Measurements from ENCODE around the gene POLDIP3.
"Not testable (repeated sequence)": the region's sequence is repeated elsewhere in the genome, so short reads cannot be mapped to it uniquely, and the experiment has no call there.

Gene POLDIP3

GRCh38 chr22:42582987-42583386 is 31.7 kb downstream of the POLDIP3 start:
- FAIRE-seq, result no peak

DNA sequence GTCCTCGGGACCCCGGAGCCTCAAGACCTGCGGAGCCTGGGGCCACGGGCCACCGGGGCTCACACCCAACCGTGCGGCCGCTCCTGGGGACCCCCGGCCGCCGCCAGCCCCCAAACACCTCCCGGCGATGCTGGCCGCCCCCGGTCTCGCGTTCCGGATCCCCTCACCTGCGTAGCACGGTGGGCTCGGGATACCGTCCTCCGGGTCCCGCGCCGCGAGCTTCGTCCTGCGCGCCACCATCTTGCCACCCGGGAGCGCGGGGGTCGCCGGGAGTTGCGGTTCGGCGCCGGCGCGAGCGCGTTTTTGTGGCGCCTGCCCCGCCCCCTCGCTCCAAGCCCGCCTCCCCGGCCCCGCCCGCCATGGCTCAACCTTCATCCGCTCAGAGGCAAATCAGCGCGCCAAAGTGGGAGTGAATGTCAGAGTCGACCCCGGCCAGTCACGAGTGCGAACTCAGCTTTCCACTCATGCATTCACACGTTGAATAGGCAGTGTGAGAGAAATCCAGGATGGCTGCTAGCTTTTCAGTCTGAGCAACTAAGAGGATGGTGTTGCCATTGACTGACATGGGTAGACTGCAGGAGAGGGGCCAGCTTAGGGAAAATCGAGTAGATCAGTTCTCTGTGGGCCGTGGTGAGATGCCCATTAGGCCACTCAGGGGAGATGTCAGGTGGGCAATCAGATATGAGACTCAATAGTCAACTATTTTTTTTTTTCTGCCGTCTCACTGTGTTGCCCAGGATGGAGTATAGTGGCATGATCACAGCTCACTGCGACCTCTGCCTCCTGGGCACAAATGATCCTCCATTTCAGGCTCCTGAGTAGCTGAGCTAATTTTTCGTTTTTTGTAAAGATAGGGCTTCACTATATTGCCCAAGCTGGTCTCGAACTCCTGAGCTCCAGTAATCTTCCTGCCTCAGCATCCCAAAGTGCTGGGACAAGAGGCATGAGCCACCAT is 32.6 kb downstream of the POLDIP3 start:
- no peak for FAIRE-seq

GRCh38 chr22:42581194-42581761 is 33.4 kb downstream of the POLDIP3 start:
- not testable (repeated sequence) for FAIRE-seq

DNA sequence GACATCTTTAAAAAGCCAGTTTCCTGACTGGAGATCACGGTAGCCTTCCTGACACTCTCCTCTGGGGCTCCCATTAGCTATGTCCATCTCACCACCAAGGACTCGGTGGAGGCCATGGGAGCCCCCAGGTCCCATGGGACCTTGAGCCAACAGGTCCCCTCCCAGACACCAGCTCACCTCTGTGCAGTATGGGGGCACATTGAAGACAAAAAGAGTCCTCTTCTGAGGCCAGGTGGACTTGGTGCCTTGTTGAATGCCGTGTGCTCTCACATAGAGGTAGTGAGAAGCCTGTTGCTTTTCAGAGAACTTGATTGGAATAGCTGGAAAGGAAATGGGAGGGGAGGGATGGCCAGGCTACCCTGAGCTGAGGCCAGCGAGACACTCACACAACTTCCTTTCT is 34.6 kb downstream of the POLDIP3 start:
- FAIRE-seq, result not testable (repeated sequence)

DNA sequence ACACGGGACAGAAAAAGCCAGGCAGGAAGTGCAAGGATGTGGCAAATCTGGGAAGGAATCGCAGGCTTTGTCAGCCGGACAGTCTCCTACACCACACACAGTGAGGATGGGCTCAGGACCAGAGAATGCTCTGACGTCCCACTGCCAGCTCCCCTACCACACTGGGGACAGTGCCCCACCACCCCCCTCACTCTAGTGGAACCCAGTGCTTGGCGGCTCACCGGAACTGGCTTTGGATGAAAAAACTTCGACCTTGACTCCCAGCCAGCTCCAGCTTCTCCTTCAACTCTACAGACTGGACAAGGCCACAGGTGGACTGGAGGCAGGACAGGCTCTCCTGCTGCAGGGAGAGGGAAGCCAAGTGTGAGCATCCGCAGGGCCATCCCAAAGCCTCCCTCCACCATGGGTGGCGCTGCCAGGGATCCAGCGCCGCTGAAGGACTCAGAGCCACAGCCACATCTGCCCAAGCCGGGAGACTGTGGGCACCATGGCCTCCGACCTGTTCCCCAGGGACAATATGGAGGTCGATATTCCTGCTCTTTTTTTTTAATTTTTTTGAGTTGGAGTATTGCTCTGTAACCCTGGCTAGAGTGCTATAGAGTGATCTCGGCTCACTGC is 37.0 kb downstream of the POLDIP3 start:
- FAIRE-seq, result no peak

GRCh38 chr22:42577141-42577540 is 37.5 kb downstream of the POLDIP3 start:
- not testable (repeated sequence) for FAIRE-seq

- FAIRE-seq, result not testable (repeated sequence)
Observed at GRCh38 chr22:42575996-42576574, 38.6 kb downstream of the POLDIP3 start.

- not testable (repeated sequence) for FAIRE-seq
Observed at GRCh38 chr22:42574468-42574867, 40.2 kb downstream of the POLDIP3 start.

- FAIRE-seq, result peak; percentile 97
Observed at GRCh38 chr22:42574046-42574445, 40.6 kb downstream of the POLDIP3 start.

GRCh38 chr22:42571068-42571467 is 43.6 kb downstream of the POLDIP3 start:
- not testable (repeated sequence) for FAIRE-seq

DNA sequence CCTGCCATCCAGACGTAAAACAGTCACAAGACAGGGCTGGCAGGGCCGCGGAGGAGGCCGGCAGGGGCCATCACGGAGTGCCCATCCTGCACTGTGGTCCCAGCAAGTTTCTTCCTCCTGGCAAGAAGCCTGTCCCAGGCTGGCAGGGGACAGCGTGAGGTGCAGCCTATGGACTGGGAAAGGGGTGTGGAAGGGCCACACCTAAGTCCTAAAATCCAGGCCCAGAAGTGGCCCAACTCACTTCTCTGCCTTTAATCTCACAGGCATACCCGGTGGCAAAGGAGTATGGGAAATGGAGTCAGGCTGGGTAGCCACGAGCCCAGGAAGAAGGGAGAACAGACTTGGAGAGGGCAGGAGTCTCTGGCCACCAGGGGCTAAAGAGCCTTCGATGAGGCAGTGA is 44.1 kb downstream of the POLDIP3 start:
- FAIRE-seq, result not testable (repeated sequence)

GRCh38 chr22:42567950-42568349 is 46.7 kb downstream of the POLDIP3 start:
- not testable (repeated sequence) for FAIRE-seq

- FAIRE-seq, result no peak
Observed at GRCh38 chr22:42565956-42566355, 48.7 kb downstream of the POLDIP3 start.

DNA sequence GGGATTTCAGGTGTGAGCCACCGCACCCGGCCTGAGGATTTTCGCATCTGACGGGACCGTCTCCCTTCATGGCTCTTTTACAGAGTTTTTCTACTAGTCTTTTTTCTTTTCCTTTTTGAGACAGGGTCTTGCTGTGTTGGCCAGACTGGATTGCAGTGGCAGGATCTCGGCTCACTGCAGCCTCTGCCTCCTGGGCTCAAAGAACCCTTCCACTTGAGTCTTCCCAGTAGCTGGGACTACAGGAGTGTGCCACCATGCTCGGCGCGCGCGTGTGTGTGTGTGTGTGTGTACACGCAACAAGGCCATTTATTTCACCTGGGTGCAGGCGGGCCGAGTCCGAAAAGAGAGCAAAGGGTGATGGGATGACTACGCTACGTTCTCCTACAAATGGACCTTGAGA is 50.0 kb downstream of the POLDIP3 start:
- FAIRE-seq, result no peak

DNA sequence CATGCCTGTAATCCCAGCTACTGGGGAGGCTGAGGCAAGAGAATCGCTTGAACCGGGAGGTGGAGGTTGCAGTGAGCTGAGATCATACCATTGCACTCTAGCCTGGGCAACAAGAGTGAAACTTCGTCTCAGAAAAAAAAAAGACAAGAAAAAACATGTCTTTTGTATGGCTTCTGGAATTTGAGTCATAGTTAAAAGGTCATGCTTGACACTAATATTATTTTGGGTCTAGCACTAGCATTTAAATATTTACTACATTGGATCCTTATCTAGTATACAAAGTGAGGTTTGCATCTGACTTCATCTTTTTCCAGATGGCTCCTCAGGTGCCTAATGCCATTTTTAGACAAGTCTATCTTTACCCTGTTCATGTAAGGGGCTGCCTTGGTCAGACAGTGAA is 50.7 kb downstream of the POLDIP3 start:
- FAIRE-seq, result not testable (repeated sequence)

- FAIRE-seq, result no peak
Observed at GRCh38 chr22:42562684-42563083, 52.0 kb downstream of the POLDIP3 start.

GRCh38 chr22:42562279-42562678 is 52.4 kb downstream of the POLDIP3 start:
- FAIRE-seq, result no peak

DNA sequence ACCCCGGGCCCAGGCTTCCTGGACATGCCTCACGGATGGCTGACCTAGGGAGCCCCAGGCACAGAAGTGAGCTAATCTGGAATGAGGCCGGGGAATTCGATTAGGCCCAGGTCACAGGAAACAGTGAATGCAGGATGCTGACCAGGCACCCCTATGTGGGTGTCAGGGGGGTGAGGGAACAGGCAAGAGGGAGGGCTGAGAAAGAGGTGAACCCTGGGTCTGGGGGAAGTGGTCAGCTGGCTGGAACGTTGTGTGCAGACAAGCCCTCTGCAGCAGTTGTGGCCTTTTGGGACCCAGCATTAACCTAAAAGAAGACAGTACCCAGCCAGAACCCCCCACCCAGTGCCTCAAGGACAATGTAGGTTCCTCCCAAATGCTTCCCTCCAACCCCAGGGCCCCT is 52.8 kb downstream of the POLDIP3 start:
- FAIRE-seq, result no peak

DNA sequence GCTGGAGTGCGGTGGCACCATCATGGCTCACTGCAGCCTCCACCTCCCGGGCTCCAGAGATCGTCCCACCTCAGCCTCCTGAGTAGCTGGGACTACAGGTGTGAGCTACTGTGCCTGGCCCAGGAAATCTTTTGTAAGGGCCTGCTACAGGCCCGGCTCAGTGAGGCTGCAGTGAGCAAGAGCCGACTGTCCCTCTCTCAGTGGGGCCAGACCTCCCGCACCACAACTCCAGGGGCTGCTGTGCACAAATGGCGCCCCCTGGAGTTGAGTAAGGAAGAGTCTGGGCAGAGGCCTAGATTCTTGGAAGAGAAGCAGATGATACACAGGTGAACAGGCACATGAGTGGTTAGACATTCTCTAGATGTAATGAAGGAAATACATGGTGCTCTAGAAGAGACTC is 53.9 kb downstream of the POLDIP3 start:
- FAIRE-seq, result no peak

DNA sequence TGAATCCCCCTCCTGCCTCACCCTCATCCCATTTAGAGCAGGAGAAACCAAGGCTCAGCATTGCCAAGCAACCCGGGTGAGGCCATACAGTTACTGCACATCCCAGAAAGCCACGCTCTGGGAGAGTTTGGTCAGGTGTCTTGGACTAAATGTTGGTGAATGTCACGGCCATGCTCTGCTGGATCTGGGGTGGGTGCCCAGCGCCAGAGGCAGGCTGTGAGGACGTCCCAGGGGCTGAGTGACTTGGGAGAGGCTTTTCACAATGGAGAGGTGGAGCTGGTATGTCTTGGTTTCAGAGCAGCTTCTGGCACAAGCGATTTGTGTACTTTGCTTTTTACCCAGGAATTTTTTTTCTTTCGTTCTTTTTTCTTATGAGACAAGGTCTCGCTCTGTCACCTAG is 54.3 kb downstream of the POLDIP3 start:
- FAIRE-seq, result no peak

DNA sequence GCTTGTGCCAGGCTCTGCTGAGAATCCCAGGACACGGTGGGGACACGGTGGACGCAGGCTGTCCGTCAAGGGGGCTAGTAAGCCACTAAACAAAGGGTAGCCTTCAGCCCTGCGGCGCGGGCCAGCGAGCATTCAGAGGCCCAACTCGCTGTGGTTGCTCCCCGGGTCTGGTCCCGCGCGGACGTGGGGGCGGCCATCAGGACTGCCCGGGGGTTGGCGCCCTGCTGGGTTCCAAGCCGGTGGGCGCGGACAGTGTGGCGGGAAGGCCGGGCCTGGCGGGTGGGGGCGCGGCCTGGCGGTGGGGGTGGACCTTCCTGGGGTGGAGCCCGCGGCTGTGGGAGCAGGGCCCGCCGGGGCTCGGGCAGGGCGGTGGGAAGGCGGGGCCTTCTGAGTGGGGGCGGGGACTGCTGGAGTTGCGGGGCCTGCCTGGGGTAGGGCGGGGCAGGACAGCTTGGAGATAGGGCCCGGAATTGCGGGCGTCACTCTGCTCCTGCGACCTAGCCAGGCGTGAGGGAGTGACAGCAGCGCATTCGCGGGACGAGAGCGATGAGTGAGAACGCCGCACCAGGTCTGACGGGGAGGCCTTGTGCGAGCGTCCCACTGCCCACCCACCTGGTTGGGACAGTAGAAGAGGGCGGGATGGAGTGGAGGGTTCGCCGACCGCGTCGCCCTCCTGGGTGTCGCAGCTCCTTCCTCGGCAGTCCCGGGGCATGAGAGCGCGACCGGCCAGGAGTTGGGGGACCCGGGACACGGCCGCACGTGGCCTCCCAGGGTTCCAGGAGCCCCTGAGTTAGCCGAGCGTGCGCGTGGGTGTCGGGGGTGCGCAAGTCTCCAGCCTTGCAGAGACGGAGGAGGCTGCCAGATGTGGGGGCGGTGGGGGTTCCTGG is 61.0 kb downstream of the POLDIP3 start, which contains the start of gene SERHL2:
Gene SERHL2, plus strand, starts transcription at position 482 of the 887 bp plus-strand sequence. Its CDS starts 65 bp downstream, at position 547.
- no peak for FAIRE-seq

GRCh38 chr22:42552294-42552647 is 62.4 kb downstream of the POLDIP3 start:
- not testable (repeated sequence) for FAIRE-seq
